ENCODE data around the gene SMARCA5.

The SMARCA5 gene

GRCh38 chr4:143531788-143532491 is 18.4 kb downstream of the SMARCA5 start:
- DNase-seq (ENCODE audit: low read depth), result no peak

GRCh38 chr4:143538979-143539669 is 25.6 kb downstream of the SMARCA5 start:
- no peak for DNase-seq (ENCODE audit: low read depth)

- no peak for DNase-seq (ENCODE audit: low read depth)
Observed at GRCh38 chr4:143539670-143540023, 26.1 kb downstream of the SMARCA5 start.

- DNase-seq (ENCODE audit: low read depth), result no peak
Observed at GRCh38 chr4:143549928-143550327, 36.4 kb downstream of the SMARCA5 start.

GRCh38 chr4:143554728-143555597 is 41.5 kb downstream of the SMARCA5 start:
- DNase-seq (ENCODE audit: low read depth), result no peak

GRCh38 chr4:143555676-143556075 is 42.2 kb downstream of the SMARCA5 start:
- DNase-seq (ENCODE audit: low read depth), result peak; percentile 65

GRCh38 chr4:143558286-143558685 is 44.8 kb downstream of the SMARCA5 start:
- DNase-seq (ENCODE audit: low read depth), result no peak

GRCh38 chr4:143558823-143559756 is 45.6 kb downstream of the SMARCA5 start:
- peak; percentile 56 for DNase-seq (ENCODE audit: low read depth)

GRCh38 chr4:143559757-143560147 is 46.2 kb downstream of the SMARCA5 start:
- peak; percentile 2 for DNase-seq (ENCODE audit: low read depth)

GRCh38 chr4:143564472-143564871 is 51.0 kb downstream of the SMARCA5 start:
- DNase-seq (ENCODE audit: low read depth), result no peak

- DNase-seq (ENCODE audit: low read depth), result no peak
Observed at GRCh38 chr4:143575331-143575730, 61.8 kb downstream of the SMARCA5 start.

GRCh38 chr4:143581331-143581946 is 67.9 kb downstream of the SMARCA5 start:
- no peak for DNase-seq (ENCODE audit: low read depth)

- DNase-seq (ENCODE audit: low read depth), result no peak
Observed at GRCh38 chr4:143585548-143585947, 72.0 kb downstream of the SMARCA5 start.

- no peak for DNase-seq (ENCODE audit: low read depth)
Observed at GRCh38 chr4:143586080-143586479, 72.6 kb downstream of the SMARCA5 start.

- no peak for DNase-seq (ENCODE audit: low read depth)
Observed at GRCh38 chr4:143587703-143588102, 74.2 kb downstream of the SMARCA5 start.

GRCh38 chr4:143597276-143597675 is 83.8 kb downstream of the SMARCA5 start:
- no peak for DNase-seq (ENCODE audit: low read depth)

GRCh38 chr4:143598816-143599215 is 85.3 kb downstream of the SMARCA5 start:
- DNase-seq (ENCODE audit: low read depth), result no peak

GRCh38 chr4:143599827-143600226 is 86.3 kb downstream of the SMARCA5 start:
- DNase-seq (ENCODE audit: low read depth), result no peak

GRCh38 chr4:143606480-143606879 is 93.0 kb downstream of the SMARCA5 start:
- no peak for DNase-seq (ENCODE audit: low read depth)
